ENCODE data around the gene ARHGAP45. TPM values are rescaled to one million over a fixed set of nuclear protein-coding genes. Genes with fewer than 3 reads are reported as not detected.

ARHGAP45 gene
- total and polyA plus RNA-seq, 9 of the 15 experiments (the other 6 are each of a cell fraction or from before 2014, with no cell fraction given) = 0.08 to 22.1 (median 4.2) TPM

DNA sequence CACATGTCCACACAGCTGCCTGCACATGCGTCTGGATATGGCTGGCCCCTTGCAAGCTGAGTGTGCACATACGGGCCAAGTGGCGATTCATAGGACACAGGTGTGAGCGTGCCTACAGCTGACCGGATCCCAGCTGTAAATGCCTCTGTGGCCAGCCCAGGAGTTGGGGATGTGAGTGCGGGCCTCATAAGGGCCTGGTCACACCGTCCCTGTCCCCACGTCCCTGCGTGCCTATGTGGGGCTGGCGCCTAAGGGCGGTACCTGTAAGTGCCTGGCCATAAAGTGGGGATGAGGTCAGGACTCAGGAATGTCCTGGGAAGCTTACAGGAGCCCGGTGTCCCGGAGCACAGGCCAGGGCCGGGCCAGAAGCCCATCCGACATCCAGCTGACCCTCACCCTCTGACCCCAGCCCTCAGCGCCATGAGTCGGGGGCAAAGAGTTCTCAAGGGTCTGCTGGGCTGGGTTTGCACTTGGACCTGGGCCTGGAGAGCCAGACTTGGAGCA lies 1.3 kb upstream of the ARHGAP45 start:
- TF ChIP-seq, protein P1, sequence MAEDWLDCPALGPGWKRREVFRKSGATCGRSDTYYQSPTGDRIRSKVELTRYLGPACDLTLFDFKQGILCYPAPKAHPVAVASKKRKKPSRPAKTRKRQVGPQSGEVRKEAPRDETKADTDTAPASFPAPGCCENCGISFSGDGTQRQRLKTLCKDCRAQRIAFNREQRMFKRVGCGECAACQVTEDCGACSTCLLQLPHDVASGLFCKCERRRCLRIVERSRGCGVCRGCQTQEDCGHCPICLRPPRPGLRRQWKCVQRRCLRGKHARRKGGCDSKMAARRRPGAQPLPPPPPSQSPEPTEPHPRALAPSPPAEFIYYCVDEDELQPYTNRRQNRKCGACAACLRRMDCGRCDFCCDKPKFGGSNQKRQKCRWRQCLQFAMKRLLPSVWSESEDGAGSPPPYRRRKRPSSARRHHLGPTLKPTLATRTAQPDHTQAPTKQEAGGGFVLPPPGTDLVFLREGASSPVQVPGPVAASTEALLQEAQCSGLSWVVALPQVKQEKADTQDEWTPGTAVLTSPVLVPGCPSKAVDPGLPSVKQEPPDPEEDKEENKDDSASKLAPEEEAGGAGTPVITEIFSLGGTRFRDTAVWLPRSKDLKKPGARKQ (CRISPR knock-in tag; IDR thresholded peaks at IDR 0.05) = no peak
- TF ChIP-seq, protein P2, sequence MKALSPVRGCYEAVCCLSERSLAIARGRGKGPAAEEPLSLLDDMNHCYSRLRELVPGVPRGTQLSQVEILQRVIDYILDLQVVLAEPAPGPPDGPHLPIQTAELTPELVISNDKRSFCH (CRISPR knock-in tag; IDR thresholded peaks at IDR 0.05) = no peak
- TF ChIP-seq, protein P2 (tag; IDR thresholded peaks at IDR 0.05) = no peak
- TF ChIP-seq POLR2G (IDR thresholded peaks at IDR 0.05; ENCODE audit: low read depth, low read length) (0 out of 2 replicates have a peak, but pooled peaks have one; percentile 9), ZNF436 (CRISPR knock-in tag; IDR thresholded peaks at IDR 0.05) (no peak), POLR2A (conservative IDR thresholded peaks at IDR 0.05) (0 out of 2 replicates have a peak, but pooled peaks have one; percentile 19)
- TF ChIP-seq, protein P3, sequence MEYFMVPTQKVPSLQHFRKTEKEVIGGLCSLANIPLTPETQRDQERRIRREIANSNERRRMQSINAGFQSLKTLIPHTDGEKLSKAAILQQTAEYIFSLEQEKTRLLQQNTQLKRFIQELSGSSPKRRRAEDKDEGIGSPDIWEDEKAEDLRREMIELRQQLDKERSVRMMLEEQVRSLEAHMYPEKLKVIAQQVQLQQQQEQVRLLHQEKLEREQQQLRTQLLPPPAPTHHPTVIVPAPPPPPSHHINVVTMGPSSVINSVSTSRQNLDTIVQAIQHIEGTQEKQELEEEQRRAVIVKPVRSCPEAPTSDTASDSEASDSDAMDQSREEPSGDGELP (CRISPR knock-in tag; IDR thresholded peaks at IDR 0.05; ENCODE audit: borderline replicate concordance) = peak; percentile 56
- TF ChIP-seq, protein P4, sequence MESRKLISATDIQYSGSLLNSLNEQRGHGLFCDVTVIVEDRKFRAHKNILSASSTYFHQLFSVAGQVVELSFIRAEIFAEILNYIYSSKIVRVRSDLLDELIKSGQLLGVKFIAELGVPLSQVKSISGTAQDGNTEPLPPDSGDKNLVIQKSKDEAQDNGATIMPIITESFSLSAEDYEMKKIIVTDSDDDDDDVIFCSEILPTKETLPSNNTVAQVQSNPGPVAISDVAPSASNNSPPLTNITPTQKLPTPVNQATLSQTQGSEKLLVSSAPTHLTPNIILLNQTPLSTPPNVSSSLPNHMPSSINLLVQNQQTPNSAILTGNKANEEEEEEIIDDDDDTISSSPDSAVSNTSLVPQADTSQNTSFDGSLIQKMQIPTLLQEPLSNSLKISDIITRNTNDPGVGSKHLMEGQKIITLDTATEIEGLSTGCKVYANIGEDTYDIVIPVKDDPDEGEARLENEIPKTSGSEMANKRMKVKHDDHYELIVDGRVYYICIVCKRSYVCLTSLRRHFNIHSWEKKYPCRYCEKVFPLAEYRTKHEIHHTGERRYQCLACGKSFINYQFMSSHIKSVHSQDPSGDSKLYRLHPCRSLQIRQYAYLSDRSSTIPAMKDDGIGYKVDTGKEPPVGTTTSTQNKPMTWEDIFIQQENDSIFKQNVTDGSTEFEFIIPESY (CRISPR knock-in tag; IDR thresholded peaks at IDR 0.05) = peak; percentile 77
- H4K20me1 ChIP-seq (replicated peaks; ENCODE audit: control insufficient read depth, insufficient read depth, low read length) = no peaks in the 10 kb centered on the region
- in situ Hi-C loops (cut with MboI) = no loop called here
- peaks cover 9 to 82% of the 10 kb centered on the region in 2 experiments for H3K4me1 ChIP-seq (replicated peaks in 1 of 2; ENCODE audit: control insufficient read depth in 2 of 2, insufficient read depth in 2 of 2, low read length in 2 of 2)
- no peak for DNase-seq (ENCODE audit: extremely low read depth in 1 of 4, low spot score in 3 of 4)
- H2AFZ ChIP-seq (ENCODE audit: low read depth, low read length) = no peak overlapping the region
- ChIA-PET CTCF (ENCODE audit: low intra/inter-chr PET ratio) (no interaction called here), POLR2A (interaction anchor here (0.6 to 1.5 kb wide), 2 partner anchors 17 to 755 kb away, joined by 3 to 5 read pairs; no protein-coding TSS in a partner anchor)
- ATAC-seq = no peak
- no peaks in the 10 kb centered on the region for H3K79me2 ChIP-seq (ENCODE audit: control insufficient read depth, insufficient read depth, low read length)
- peak overlapping the region in 1 of 2 experiments; percentile 85; a peak in 2 of 4 replicates for H3K9ac ChIP-seq (ENCODE audit: insufficient read depth in 1 of 2, low read depth in 2 of 2, low read length in 2 of 2)
- no peak overlapping the region for H3K27ac ChIP-seq (ENCODE audit: extremely low read depth, low read depth, low read length)
- H3K9me3 ChIP-seq (replicated peaks; ENCODE audit: control insufficient read depth, insufficient read depth, low read depth, low read length) = no peaks in the 10 kb centered on the region
- BruUV-seq (replicated peaks) = no TSS peak
- H3K4me3 ChIP-seq = no peak overlapping the region
- no peaks in the 10 kb centered on the region for H3K9me1 ChIP-seq (ENCODE audit: control insufficient read depth, insufficient read depth, low read length)
- H3K4me2 ChIP-seq (ENCODE audit: insufficient read depth, low read length) = peak overlapping the region; percentile 1; the same call in 1 of the 2 replicates
- intact Hi-C loops (cut with micrococcal nuclease) = no loop called here
- peaks cover 17% of the 10 kb centered on the region; the same call in 2 of the 3 replicates for H3K36me3 ChIP-seq (ENCODE audit: control insufficient read depth, insufficient read depth, low read length)
- WGBS (ENCODE audit: insufficient coverage, low coverage, missing lambda C conversion rate) = 86% methylated on average over 14 of the region's 17 CpGs
- H3K27me3 ChIP-seq (ENCODE audit: control insufficient read depth in 2 of 2, insufficient read depth in 2 of 2, low read length in 2 of 2) = no peaks in the 10 kb centered on the region
- no peak for FAIRE-seq
